Fibroblast of skin of scalp (primary cell): ENCODE data around the gene CAPN13.

Experiments
- DNase-seq: peaks from one replicate; pipeline ENCODE4 v3.0.0-alpha.2; 2013

Gene CAPN13

DNA sequence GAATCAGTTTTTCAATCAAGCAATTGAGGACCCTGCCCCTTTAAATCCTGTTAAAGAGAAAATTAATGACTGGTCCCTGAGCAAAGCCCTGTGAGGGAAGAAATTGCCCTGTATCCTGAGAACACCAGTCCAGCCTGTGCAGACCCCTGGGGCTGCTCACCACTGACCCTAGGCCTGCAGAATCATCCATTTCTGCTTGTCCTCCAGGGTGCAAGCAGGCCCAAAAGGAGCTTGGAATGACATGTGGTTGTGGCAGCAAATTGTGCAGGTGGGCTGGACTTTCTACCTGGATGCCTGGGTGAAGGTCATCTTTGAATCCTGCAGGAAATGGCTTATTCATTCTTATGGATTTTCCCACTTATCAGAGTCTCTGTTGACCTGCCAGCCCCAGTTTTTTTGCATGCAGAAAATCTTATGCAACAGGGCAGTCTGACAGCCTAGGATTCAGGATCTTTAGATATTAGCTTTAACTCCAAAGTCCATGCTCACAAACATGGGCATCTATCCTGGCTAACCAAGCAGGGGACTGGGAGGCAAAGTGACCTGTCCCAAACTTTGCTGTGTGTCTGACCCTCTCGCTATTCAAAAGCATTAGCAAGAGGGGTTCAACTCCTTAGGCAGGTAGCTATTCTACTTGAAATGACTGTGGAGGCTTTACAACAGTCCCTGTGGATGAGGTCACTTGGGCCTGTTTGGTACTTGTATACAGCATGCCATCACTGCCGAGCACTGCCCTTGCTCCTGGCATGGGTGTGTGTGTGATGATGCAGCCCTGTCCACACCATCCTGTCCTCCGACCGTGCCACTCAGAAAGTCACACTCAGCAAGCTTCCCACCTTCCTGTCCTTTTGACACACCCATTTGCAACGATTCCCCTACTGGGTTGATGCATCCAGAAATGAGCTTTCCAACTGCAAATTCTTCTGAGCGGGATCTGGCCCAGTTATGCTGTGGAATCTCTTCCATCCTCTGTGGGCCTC lies 85.3 kb downstream of the CAPN13 start:
- no peak for DNase-seq

DNA sequence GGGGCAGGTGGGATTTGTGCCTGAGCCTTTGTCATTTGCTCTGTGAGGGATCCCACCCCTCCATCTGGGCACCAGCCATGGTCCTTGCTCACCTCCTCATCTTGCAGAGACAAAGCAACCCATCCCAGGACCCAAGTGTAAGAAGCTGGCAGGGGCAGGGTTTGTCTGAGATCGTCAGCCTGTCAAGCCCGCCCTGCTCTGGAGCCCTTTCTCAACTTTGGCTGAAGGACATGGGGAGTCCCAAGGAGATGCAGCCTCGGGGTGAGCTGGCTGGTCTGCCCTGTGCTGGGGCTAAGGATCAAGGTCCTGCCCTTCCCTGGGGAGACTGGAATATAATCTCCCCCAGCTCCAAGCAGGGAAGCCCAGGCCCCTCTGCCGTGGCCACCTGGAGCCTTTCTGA lies 86.0 kb downstream of the CAPN13 start:
- DNase-seq, result no peak

DNA sequence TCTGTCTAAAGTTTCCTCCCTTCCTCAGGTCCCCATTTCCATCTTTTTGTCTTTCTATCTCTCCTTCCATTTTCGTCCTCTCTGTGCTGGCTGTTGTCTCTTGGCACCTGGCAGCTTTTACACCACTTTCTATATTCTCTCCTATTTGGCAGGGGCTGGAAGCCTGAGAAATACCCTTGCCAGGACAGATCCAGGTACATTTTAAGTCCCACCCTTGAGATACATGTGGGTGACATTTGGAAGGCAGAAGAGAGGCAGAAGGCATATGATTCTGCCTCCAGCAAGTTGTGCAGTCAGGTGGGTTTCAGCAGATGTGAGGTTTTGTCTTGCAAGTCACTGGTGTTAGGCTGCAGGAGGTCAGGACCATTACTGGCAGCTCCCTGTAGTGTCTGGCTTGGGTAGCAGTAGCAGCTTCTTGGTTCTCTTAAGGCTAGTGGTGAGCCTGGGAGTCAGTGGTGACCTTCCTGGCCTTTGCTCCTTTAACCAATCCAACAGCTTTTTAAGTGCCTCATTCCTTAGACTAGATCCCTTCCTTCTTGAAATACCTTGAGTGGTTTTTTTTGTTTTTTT lies 90.1 kb downstream of the CAPN13 start:
- no peak for DNase-seq

DNA sequence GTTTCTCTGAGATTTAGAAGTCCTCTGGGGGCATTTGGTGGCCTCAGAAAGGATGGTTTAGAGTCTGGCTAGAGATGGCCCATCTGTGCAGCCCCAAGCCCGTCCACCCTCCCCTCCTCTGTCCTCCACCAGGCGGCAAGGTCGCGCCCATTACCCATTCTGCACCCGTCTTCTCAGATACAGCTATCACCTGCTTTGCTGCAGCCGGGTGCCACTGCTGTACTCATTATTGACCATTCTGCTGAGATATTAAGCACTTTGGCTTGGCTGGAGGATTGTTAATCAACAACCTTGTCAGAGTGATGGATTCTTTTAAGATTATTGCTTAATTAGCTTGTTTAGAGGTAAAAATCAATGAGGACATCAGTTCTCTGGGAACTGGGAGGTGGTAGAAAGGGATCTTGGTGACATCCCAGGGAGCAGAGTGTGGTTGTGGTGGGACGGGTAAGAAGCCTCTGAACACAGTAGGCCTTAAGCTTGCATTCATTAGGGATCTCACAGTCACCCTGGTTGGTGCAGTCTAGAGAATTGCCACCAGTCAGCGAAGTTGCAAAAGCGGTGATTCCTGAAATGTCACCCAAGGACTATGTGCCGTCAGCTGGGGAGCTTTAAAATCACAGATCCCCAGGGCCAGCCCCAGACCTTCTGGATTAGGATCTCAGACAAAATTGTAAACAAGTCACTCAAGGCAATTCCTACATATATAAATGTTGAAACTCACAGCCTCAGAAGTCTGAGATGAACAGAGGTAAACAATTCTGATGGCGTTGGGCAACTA lies 90.9 kb downstream of the CAPN13 start:
- no peak for DNase-seq

DNA sequence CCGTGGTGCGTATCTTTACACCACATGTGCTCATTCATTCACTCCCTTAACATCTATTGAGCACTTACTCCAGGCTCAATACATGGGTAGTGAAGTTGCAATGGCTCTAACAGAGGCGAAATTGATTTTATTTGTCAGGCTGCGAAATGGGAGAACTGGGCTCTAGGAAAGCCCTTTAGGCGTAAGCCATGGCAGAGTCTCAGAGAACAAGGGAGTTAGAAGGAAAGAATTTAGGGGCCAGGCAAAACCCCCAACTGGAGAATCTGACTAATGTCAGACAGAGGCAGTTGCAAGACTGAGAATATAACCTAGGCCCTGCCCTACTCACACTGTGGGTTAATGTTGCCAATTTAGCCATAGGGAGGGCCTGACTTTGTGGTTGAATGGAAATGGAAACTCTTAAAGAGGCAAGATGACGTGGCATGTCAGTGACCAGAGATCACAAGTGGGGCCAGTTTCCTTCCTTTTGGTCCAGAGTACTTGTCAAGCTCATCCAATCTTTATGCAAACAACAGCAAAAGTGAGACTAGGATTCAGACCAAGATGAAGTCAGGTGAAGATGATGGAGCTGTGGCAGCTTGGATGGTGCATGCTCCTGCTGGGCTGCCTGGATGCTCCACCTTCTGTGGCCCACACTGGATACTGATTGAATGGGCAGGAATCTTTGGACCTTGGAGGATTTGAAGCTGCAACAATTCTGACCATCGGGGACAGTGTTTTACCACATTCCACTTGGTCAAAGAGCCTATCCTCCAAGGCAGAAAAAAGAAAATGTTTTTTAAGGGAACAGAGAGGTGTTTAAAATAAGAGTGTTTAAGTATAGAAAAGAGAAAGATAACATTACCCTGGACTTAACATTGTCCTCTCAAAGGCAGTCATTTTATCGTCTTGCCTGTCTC lies 92.2 kb downstream of the CAPN13 start:
- DNase-seq, result no peak

DNA sequence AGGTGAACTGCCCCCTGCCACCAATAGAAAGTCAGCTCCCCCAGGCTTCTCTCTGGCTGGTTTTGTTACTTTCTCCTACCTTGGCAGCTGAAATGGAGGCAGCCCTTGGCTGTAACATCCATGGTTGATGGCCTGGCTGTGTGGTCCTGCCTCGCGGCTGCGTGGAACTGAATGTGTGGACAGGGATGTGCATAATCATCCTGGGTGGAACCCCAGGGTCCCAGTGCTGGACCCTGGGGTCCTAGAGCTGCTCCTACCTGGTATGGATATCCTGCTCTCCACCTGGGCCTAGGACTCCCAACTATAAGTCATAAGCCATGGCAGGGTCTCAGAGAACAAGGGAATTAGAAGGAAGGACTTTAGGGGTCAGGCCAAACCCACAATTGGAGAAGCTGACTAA lies 93.5 kb downstream of the CAPN13 start:
- DNase-seq, result no peak

DNA sequence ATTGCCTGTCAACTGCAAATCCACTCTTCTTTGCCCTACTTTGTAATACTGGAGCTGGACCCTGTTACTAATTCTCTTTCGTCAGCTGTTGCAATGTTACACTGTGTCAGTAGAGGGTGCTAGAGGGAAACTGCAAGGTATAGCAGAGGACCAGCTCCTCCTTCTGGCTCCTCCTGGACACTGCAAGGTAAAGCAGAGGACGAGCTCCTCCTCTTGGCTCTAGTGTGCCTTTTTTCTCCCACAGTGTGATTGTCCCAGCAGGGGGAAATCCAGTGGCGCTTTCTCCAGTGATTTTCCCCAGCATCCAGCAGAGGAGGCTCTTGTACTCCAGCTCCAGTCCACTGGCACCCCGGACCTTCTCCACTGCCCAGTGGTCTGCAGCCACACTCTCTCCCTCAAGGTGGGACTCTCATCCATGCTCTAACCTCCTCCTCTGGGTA lies 95.6 kb downstream of the CAPN13 start:
- DNase-seq, result peak; percentile 90

DNA sequence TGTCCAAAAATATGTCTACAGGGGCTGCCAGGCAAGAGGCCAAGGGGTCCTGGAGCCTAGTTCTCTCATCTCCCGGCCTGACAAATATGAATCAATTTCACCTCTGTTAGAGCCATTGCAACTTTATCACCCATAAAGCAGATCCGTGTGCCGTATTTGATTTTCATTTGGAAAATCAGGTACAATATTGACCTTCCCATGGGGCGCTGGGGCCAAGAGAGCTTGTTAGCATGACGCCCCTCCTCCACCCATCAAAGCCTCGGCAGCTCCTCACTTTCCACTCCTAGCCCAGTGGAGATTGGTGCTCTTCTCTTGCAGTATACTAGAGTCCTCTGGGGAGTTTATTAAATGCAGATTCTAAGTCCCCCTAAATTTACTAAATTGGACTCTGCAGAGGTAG lies 96.8 kb downstream of the CAPN13 start:
- no peak for DNase-seq

DNA sequence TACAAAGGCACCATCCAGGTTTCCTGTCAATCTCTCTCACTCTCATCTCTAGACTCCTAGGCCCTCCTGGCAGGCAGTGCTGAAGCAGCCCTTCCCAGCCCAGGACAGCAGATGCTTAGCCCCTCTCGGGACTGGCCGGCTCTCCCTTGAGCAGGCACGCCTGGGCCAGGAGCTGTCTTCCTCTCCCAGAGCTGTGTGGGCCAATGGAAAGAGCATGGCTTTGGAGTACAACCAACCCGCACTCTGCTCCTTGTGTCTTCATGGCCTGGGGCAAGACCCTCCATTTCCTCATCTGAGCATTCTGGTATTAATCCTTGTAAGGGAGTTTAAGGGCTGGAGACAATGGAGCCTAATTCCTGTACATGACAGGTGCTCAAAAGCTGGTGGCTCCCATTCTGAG lies 97.2 kb downstream of the CAPN13 start:
- no peak for DNase-seq

DNA sequence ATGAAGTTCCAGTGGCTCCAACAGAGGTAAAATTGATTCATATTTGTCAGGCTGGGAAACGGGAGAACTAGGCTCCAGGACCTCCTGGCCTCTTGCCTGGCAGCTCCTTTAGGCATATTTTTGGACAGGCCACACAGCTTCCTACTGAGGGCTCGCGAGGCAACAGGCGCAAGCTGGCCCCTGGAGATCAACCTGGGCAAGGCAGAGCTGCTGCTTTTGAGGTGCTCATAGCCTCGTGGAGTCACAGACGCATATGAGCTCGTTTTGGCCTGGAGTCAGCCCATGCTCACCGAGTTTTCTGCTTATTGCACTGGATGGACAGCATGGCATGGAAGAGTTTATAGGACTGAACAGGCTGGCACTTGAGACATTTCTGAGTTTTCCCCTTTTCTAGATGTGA lies 97.7 kb downstream of the CAPN13 start:
- DNase-seq, result no peak

DNA sequence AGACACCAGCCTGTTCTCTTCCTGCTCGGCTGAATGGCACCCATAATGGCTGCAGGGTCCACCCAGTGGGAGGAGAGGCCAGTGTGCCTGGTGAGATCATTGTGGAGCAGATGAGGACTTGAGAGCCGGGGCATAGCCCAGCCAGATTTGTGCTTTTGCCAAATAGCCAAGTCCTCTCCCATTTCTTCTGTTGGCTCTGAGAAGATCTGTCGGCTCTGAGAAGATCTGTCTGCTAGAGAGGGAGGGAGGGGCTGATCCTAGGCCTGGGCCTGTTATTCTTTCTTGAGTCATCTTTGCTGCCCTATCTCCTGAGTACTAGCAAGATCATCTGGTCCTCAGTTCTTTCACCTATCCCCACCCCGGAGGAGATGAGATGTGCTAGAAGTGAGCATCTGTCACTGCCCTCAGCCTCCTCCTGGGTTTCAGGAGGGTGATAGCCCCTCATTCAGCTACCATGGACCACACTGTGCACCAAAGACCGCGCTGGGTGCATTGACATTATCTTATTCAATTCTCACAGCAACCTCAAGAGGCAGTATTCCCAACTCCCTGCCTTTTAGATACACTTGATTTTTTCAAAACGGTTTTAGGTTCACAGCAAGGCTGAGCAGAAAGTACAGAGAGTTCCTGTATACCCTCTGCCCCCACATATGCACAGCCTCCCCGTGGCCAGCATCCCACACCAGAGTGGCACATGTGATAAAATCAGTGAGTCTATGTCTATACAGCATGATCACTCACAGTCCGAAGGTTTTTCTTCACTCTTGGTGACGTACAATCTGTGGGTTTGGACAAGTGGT lies 98.6 kb downstream of the CAPN13 start:
- DNase-seq, result peak; percentile 61

DNA sequence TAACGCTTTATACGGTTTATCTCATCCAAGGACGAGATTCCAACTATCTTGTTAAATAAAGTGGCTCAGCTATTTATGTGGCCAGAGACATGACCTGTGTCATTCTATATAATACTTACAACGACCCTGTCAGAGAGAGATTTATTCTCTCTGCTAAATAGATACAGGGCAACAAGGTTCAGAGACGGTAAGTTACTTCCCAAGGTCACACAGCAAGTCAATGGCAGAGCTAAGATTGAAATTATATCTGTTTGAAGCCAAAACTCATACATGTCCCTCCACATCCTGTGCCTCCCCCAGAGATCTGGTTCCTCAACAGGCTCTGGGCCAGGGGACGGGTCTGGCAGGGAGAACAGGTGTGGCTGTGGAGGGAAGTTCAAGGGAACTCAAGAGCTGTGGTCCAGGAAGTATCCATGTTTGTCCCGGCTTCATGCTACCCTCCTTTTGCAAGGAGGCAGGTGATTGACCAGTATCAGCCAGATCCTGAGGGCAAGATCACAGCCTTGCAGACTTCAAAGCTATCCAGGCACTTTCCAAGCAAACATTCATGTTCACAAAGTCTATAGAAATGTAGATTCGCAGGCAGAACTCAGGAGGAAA lies 99.8 kb downstream of the CAPN13 start:
- DNase-seq, result no peak

DNA sequence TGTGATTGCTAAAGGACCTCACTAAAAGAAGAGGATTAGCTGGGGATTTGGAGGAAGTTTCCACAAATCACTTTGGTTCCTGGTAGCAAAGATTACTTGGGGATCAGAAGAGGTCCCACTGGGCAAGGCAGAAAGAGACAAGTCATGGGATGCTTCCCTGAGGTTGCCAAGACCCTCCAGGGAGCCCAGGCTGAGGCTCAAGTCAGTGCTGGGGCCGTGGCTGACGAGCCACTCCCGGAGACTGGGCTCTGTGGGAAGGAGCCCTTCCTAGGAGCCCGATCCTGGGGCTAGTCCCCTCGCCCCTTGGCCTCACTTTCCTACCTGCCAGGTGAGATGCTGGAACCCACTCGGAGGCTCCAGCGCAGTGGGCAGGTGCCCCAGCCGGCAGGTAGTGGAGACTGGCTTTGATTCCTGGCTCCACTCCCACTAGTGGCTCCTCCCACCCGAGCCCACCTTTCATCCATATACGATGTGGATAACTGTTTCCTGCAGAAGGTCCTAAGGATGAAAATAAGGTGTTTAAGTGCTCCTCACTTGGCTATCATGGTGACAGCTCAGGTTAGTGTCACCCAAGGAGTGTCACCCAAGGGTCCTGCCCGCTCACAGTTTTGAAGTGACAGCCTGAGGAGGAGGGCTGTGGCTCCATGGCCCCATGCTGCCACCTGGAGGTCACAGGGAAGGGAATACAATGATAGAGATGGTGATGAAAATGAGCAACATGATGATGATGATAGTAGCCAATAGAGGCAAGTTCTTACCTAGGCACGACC lies 100.5 kb downstream of the CAPN13 start:
- peak; percentile 71 for DNase-seq

DNA sequence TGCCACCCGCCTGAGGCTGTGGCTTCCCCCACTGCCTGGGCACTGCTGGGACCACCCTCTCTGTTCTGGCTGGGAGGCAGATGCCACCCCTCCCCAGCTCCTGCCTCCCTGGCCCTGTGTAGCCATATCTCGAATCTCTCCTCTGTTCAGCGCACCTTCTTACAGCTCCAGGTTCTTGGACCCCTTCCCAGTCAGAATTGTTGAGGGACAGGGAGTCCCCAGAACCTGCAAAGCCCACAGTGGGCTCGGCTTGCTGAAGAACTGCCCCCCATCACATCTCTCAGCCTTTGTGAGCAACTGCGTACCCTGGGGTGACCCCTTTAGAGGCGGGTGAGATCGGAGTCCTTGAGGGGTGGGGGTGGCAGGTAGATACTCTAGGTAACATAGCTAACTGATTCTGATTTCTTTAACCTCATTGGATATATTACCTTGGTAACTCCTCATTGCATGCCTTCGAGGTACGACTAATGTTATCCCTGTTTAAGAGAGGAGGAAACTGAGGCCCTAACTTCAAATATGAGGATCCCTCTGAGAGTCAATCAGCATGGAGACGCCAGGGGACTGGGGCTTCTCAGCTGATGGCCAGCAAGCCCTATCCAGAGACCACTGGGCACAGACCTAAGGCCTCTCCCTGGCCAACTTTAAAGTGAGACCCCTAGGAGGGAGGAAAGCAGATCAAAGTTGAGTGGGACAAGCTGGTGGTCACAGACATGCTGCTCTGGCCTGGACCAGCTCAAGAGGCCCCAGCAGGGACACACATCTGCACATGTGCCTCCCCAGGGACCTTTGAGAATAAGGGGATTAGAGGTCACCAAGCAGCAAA lies 101.3 kb downstream of the CAPN13 start:
- no peak for DNase-seq

DNA sequence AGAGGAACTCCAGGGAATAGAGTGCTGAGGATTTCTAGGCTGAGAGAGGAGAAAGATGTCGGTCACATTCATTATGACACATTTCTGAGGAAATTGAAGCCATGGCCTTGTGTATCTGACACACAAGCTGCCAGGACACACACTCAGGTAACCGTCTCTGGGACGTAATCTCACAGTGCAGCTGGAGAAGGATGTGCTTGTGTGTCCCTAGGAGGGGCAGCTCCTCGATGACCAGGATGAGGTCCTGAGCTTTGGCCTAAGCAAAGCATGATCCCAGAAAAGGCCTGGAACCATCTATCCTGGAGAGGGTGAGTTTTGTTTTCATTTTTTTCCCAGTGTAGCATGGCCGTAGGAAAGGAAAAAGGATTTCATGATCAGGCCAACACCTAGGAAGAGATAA lies 102.2 kb downstream of the CAPN13 start:
- DNase-seq, result no peak

DNA sequence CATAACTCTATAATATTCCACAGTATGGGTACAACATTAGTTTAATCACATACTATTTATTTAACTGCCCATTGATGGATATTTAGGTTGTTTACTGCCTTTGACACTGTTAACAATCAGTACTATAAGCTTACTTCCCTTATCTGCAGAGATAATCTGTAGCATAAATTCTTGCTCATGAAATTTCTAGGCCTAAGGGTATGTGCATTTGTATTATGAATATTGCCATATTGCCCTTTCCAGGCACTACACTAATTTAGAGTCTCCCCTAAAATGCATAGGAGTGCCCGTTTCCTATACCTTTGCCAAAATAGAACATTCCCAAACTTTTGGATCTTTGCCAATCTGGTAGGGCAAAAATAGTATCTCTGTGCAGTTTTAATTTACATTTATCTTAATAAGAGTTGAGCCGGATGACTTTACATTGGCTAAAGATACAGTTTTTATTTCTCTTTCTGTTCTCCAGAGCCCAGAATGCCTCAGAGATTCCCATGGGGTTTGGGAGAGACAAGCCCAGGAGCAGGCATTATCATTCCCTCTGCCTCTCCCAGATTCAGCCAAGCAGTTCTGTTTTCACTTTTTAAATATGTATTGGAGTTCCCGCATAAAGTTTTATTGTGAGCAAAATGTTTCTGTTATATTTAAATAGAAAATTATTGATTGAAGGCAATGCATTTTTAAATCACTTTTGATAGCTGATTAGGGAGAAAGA lies 102.8 kb downstream of the CAPN13 start:
- peak; percentile 51 for DNase-seq

DNA sequence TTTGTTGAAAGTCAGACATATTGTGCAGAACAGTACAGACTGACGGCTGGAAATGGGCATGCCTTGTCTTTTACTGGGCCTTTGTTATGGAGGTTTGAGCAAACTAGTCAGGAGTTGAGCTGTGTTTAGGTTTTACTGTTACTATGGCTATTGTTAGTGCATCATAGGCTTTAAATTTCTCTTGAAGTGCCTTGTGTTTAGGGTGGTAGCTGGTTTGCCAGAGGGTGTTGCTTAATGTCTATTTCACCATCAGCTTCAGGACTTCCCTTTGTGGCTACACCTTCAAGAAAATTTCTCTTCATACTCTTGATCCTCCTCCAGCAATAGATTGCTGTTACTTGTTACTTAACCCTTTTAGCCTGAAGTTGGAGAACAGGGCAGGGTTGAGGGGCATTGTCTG lies 104.6 kb downstream of the CAPN13 start:
- no peak for DNase-seq

DNA sequence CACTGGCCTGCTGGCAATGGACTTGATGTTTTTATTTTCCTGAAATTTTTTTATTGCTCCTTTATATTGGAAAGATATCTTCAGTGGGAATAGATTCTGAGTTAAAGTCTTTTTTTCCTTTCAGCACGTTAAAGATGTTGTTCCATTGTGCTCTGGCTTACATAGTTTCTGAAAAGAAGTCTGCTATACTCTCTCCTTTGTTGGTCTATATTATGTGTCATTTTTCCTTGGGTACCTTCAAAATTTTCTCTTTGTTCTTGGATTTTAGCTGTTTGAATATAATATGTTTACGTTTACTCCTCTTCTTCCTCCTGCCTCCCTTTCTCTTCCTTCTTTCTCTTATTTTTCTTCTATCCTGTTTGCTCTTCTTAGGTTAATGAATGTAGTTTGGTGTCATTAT lies 105.5 kb downstream of the CAPN13 start:
- DNase-seq, result no peak
